GM18951 (cell line): ENCODE data around the gene GNGT1.

Experiments used
- POLR2A ChIP-seq: IDR thresholded peaks from 4 replicates; pipeline ENCODE4 v1.6.1; 2011; ENCODE audit warnings: mild to moderate bottlenecking; ENCODE audit not compliant: insufficient read length, insufficient read depth; ENCODE audit errors: extremely low read depth
- in situ Hi-C: fragments of 300-500 bp; cut with MboI; formaldehyde crosslinking; loops from one replicate; pipeline ENCODE4 v1.12.0; 2022; ENCODE audit warnings: low sequenced_read_pairs, mixed read lengths, inconsistent platforms; ENCODE audit not compliant: unreplicated experiment

GNGT1 gene

GRCh38 chr7:93890464-93891068 is 15.8 kb upstream of the GNGT1 start, which contains the start of gene TFPI2:
Gene TFPI2, minus strand, starts transcription at chr7:93890753. Its CDS starts 75 bp downstream, at chr7:93890678.
- in situ Hi-C loops: no loop called here
- TF ChIP-seq POLR2A: no peak

DNA sequence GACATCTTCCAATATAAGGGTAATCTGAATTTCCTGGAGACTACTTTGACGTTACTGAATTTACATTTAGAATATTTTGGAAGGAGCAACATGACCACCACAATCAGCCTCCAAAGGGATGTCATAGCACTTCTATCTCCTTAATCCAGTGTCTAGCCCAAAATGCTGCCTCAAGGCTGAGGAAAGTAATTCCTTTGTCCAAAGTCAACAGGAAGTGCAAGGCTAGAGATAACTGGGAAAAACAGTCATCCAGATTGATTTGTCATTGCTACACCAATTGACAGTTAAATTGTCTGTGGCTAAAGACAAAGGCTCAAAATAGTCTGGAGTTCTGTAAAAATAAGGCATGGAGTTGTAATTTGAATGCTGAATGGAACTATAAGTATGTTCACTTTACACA is 11.9 kb upstream of the GNGT1 start:
- TF ChIP-seq POLR2A: no peak
- in situ Hi-C loops: no loop called here

- TF ChIP-seq POLR2A: no peak
- in situ Hi-C loops: no loop called here
These were observed 11.3 kb upstream of the GNGT1 start for GRCh38 chr7:93894966-93895640.

GRCh38 chr7:93895859-93896600 is 10.3 kb upstream of the GNGT1 start:
- no peak for TF ChIP-seq POLR2A
- in situ Hi-C loops: no loop called here

DNA sequence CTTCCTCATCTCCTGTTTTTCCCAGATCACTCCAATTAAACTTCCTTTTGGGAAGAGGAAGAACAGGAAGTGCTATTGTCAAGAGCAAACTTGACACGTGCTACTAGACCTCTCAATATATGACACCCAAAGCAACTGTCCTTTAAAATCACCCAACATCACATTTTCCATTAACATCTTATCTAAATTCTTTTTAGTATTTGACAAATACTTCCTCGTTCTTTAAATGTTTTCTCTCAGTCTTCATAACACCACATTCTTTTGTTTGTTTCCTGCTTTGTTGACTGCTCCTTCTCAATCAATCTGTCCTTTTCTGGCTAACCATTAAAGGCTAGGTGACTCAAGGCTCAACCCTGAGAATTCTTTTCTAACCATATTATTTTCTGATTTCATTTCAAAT is 8.7 kb upstream of the GNGT1 start:
- in situ Hi-C loops: no loop called here
- TF ChIP-seq POLR2A: no peak

GRCh38 chr7:93902777-93903423 is 3.5 kb upstream of the GNGT1 start:
- no peak for TF ChIP-seq POLR2A
- in situ Hi-C loops: loop anchor here (25.0 kb wide), 1 partner anchor 484 kb away; the partner anchor contains the start of gene COL1A2

DNA sequence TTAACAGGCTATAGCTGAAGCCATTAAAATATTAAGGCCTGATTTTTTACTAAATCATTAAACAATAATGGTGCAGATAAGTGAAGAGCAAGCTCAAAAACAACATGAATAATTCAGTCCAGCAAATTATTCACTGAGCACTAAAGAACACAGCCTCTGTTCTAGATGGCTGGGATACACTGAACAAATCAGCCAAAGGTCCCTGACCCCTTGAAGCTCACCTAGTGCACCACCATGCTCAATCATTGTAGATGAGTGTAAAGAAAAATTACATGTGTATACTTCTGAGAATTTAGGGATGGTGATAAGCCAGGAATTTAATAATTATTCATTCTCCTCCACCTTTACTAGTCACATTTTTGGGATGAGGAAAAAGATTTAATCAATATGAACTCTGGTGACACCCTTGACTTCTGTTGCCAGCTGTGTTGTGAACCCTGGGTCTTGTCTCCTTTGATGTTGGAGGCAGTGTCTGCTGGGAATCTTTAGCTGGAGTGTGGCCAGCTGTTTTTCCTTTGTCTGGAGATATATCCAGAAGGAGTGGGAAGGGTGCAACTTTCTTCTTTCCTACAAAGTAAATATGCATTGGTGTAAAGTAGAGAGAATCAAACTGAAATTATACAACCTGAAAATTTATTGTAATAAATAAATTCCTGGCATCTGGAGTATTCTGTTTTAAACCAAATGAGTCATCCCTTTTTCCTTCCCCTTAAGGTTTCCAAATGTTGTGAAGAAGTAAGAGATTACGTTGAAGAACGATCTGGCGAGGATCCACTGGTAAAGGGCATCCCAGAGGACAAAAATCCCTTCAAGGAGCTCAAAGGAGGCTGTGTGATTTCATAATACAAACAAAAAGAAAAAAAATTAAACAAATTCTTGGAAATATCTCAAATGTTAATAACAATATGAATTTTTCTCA is 4.0 kb downstream of the GNGT1 start:
- in situ Hi-C loops: loop anchor here (10.0 to 25.0 kb wide), 2 partner anchors 174 to 477 kb away; partner anchors contain the start of gene COL1A2
- TF ChIP-seq POLR2A: no peak

DNA sequence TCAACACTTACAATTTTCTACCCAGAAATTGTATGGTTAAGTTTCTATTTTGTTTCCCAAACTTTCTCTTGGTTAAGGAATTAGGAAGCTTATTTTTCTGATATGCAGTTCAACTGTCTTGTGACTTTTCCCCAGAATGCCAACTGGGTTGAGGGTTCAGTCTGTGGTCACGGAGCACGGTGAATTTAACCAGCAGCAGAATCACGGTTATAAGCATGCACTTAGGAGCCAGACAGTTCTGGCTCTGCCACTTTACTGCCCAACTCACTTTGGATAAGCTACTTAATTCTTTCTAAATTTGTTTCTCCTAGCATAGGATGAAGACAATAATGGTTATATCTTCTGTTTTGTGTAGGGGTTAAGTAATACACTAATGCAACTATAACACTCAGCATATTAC is 4.9 kb downstream of the GNGT1 start:
- in situ Hi-C loops: loop anchor here (10.0 to 25.0 kb wide), 2 partner anchors 174 to 476 kb away; partner anchors contain the start of gene COL1A2

- in situ Hi-C loops: loop anchor here (10.0 to 25.0 kb wide), 2 partner anchors 173 to 476 kb away; partner anchors contain the start of gene COL1A2
These were observed 5.3 kb downstream of the GNGT1 start for GRCh38 chr7:93911661-93912060.

DNA sequence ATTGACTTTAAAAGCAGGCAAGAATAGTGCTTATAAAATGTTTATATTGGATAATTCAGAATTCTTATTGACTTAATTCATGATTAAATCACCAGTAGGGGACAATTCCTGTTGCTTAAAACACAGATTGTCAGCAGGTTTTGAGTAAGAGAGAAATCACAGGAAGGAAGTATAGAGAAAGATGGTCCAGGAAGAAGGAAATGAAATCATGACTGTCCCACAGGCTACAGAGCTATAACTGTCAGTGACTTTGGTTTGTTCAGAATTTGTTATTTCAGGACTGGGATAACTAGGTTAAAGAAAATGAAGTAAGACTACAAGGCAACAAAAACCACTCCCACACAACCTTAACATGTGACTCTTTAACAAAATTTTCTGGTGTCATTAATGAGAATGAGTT is 6.8 kb downstream of the GNGT1 start:
- in situ Hi-C loops: loop anchor here (10.0 to 25.0 kb wide), 2 partner anchors 172 to 474 kb away; partner anchors contain the start of gene COL1A2
- no peak for TF ChIP-seq POLR2A

GRCh38 chr7:93914581-93915066 is 8.3 kb downstream of the GNGT1 start:
- TF ChIP-seq POLR2A: no peak
- in situ Hi-C loops: loop anchor here (10.0 to 25.0 kb wide), 2 partner anchors 170 to 473 kb away; partner anchors contain the start of gene COL1A2

- in situ Hi-C loops: loop anchor here (10.0 to 25.0 kb wide), 2 partner anchors 169 to 472 kb away; partner anchors contain the start of gene COL1A2
These were observed 9.0 kb downstream of the GNGT1 start for GRCh38 chr7:93915206-93915842.

DNA sequence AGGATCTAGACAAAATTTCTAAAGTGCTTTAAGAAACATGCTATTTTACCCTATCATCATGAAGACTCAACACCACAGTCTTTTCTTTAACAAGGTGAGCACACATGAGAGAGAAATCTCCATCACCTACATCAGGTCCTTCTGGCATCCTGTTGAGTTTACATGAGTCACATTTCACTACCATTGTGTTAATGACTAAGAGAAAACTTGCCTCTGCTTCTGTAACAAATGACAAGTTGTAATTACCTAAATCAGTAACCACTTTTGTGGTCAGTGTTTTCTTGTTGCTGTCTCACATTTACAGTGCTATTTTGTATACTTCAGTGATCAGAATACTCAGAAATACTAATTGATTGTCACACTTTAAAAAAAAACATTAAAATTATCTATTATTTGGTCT is 9.5 kb downstream of the GNGT1 start:
- in situ Hi-C loops: loop anchor here (10.0 to 25.0 kb wide), 2 partner anchors 169 to 471 kb away; partner anchors contain the start of gene COL1A2

- in situ Hi-C loops: loop anchor here (10.0 to 25.0 kb wide), 2 partner anchors 168 to 471 kb away; partner anchors contain the start of gene COL1A2
These were observed 9.9 kb downstream of the GNGT1 start for GRCh38 chr7:93916315-93916714.
